Choroid plexus epithelial cell (primary cell): ENCODE results near the gene C5orf46.

ENCODE experiments used
- DNase-seq: peaks from one replicate; pipeline ENCODE4 v3.0.0-alpha.2; 2010; ENCODE audit warnings: low read depth
- H3K4me3 ChIP-seq: 2 replicates; pipeline ENCODE4 v1.5.1; 2011; ENCODE audit warnings: low read depth, mild to moderate bottlenecking, control low read depth, low read length, moderate library complexity
- CTCF ChIP-seq: conservative IDR thresholded peaks from 2 replicates; pipeline ENCODE4 v1.5.1; 2011; ENCODE audit warnings: low read depth, mild to moderate bottlenecking, control low read depth, inconsistent platforms, low read length, moderate library complexity

C5orf46 gene

GRCh38 chr5:147856801-147857200, 49.5 kb downstream of the C5orf46 start:
- no peak for TF ChIP-seq CTCF
- H3K4me3 ChIP-seq: no peak overlapping the region
- DNase-seq: no peak

- DNase-seq: no peak
- no peak overlapping the region for H3K4me3 ChIP-seq
- no peak for TF ChIP-seq CTCF
Observed at GRCh38 chr5:147855774-147856069, 50.6 kb downstream of the C5orf46 start.

GRCh38 chr5:147854894-147855773, 51.2 kb downstream of the C5orf46 start:
- no peak for DNase-seq
- TF ChIP-seq CTCF: no peak
- H3K4me3 ChIP-seq: no peak overlapping the region

- no peak for TF ChIP-seq CTCF
- no peak overlapping the region for H3K4me3 ChIP-seq
- DNase-seq: no peak
Observed at GRCh38 chr5:147854331-147854730, 52.0 kb downstream of the C5orf46 start.

- no peak for DNase-seq
- H3K4me3 ChIP-seq: no peak overlapping the region
Observed at GRCh38 chr5:147853372-147853987, 52.9 kb downstream of the C5orf46 start.

GRCh38 chr5:147852365-147852764, 54.0 kb downstream of the C5orf46 start:
- no peak for DNase-seq
- TF ChIP-seq CTCF: no peak

More at GRCh38 chr5:147853372-147853987, 52.9 kb downstream of the C5orf46 start:
- TF ChIP-seq CTCF: no peak

GRCh38 chr5:147851578-147851977, 54.8 kb downstream of the C5orf46 start:
- no peak overlapping the region for H3K4me3 ChIP-seq
- no peak for DNase-seq
- no peak for TF ChIP-seq CTCF

More at GRCh38 chr5:147852365-147852764, 54.0 kb downstream of the C5orf46 start:
- H3K4me3 ChIP-seq: no peak overlapping the region
